K562 (cell line): ENCODE data around the gene SPDYA. TPM values are rescaled to one million over a fixed set of nuclear protein-coding genes. Genes with fewer than 3 reads are reported as not detected.

Experiments used
- ATAC-seq: fragments of 200-7000 bp; cut with Tn5 transposase; 3 replicates; pipeline ENCODE4 v1.9.1; 2020; ENCODE audit warnings: moderate library complexity
- BruUV-seq: library from RNA; stranded (reverse); fragments of 400-500 nt; replicated peaks from 2 replicates; lab custom pipeline; 2021; lab: Mats Ljungman, UMichigan
- CTCF ChIA-PET: fragments of 300-600 bp; formaldehyde crosslinking; extraction: SDS; loops from one replicate; lab custom pipeline; 2021; ENCODE audit warnings: low intra/inter-chr PET ratio; lab: Yijun Ruan, JAX
- POLR2A ChIA-PET: fragments of 300-600, 350-650 bp; sonication (Branson Sonifier 250); formaldehyde crosslinking; extraction: SDS; loops from one replicate; lab custom pipeline; 2021; ENCODE audit warnings: antibody characterized with exemption, inconsistent platforms; lab: Yijun Ruan, JAX
- DNase-seq, 4 experiments: peaks; one replicate each; pipeline versions ENCODE4 v3.0.0 to v3.0.0-alpha.2; 2011 to 2018; ENCODE audit warnings: low spot score in 3 of 4, mixed read lengths in 3 of 4; ENCODE audit errors: extremely low read depth in 1 of 4
- FAIRE-seq: peaks from 2 replicates; lab custom pipeline; 2011; peaks lifted over from hg19 to GRCh38; lab: Jason Lieb, UNC
- H2AFZ ChIP-seq: 2 replicates; pipeline ENCODE4 v1.6.0; 2011; ENCODE audit warnings: low read depth, low read length, control low read depth, inconsistent platforms
- H3K27ac ChIP-seq: fragments of 200-600 bp; 3 replicates; pipeline ENCODE4 v1.8.0; 2011; ENCODE audit warnings: low read depth, mild to moderate bottlenecking, control low read depth, inconsistent platforms, low read length, moderate library complexity, mixed read lengths; ENCODE audit errors: extremely low read depth
- H3K27me3 ChIP-seq, 2 experiments: fragments of 300-600 bp in 1 of 2; 2 replicates in 1 of 2; 3 replicates in 1 of 2; pipeline versions ENCODE4 v1.6.0 to v1.8.0; 2011; ENCODE audit warnings: inconsistent platforms in 2 of 2, low read length in 2 of 2, mild to moderate bottlenecking in 1 of 2, mixed read lengths in 1 of 2, moderate library complexity in 1 of 2; ENCODE audit not compliant: control insufficient read depth in 2 of 2, insufficient read depth in 2 of 2
- H3K36me3 ChIP-seq: fragments of 300-600 bp; 3 replicates; pipeline ENCODE4 v1.8.0; 2011; ENCODE audit warnings: mild to moderate bottlenecking, low read length, inconsistent platforms; ENCODE audit not compliant: control insufficient read depth, insufficient read depth
- H3K4me1 ChIP-seq, 2 experiments: fragments of 200-600 bp in 1 of 2; replicated peaks in 1 of 2; 2 replicates in 1 of 2; 3 replicates in 1 of 2; pipeline versions ENCODE4 v1.5.1 to v1.8.0; 2011; ENCODE audit warnings: inconsistent platforms in 2 of 2, low read length in 2 of 2, mild to moderate bottlenecking in 1 of 2, mixed read lengths in 1 of 2, moderate library complexity in 1 of 2; ENCODE audit not compliant: control insufficient read depth in 2 of 2, insufficient read depth in 2 of 2
- H3K4me2 ChIP-seq: 2 replicates; pipeline ENCODE4 v1.6.1; 2011; ENCODE audit warnings: low read length, control low read depth, inconsistent platforms, mixed read lengths; ENCODE audit not compliant: insufficient read depth
- H3K4me3 ChIP-seq: fragments of 200-600 bp; sonication (generic), shearing (Covaris generic); 2 replicates; pipeline ENCODE4 v1.5.1; 2016; ENCODE audit warnings: control low read depth, inconsistent platforms
- H3K79me2 ChIP-seq: fragments of 200-600 bp; 3 replicates; pipeline ENCODE4 v1.8.0; 2011; ENCODE audit warnings: low read length, inconsistent platforms; ENCODE audit not compliant: control insufficient read depth, insufficient read depth
- H3K9ac ChIP-seq, 2 experiments: 2 replicates each; pipeline versions ENCODE4 v1.6.0 to v1.6.1; 2011; ENCODE audit warnings: low read depth in 2 of 2, low read length in 2 of 2, control low read depth in 1 of 2, inconsistent platforms in 1 of 2, mild to moderate bottlenecking in 1 of 2, mixed read lengths in 1 of 2; ENCODE audit not compliant: insufficient read depth in 1 of 2
- H3K9me1 ChIP-seq: one replicate; pipeline ENCODE4 v1.6.0; 2011; ENCODE audit warnings: inconsistent platforms, mild to moderate bottlenecking, low read length, moderate library complexity; ENCODE audit not compliant: control insufficient read depth, insufficient read depth
- H3K9me3 ChIP-seq: replicated peaks from 2 replicates; pipeline ENCODE4 v1.5.1; 2011; ENCODE audit warnings: low read depth, low read length, inconsistent platforms; ENCODE audit not compliant: control insufficient read depth, insufficient read depth
- H4K20me1 ChIP-seq: replicated peaks from 2 replicates; pipeline ENCODE4 v1.6.1; 2011; ENCODE audit warnings: low read length, inconsistent platforms, mixed read lengths; ENCODE audit not compliant: control insufficient read depth, insufficient read depth
- CHD1 ChIP-seq: fragments of 200-600 bp; sonication (generic); IDR thresholded peaks from one replicate; pipeline ENCODE4 v1.6.1; 2012; ENCODE audit warnings: mild to moderate bottlenecking, moderate library complexity, low read length, inconsistent platforms
- KAT7 ChIP-seq: sonication (generic); formaldehyde crosslinking; IDR thresholded peaks from 2 replicates; pipeline ENCODE4 v1.8.0; 2022; ENCODE audit warnings: missing genetic modification reagents, mild to moderate bottlenecking, borderline replicate concordance
- LCOR ChIP-seq: sonication (generic); formaldehyde crosslinking; IDR thresholded peaks from 2 replicates; pipeline ENCODE4 v1.8.0; 2022; ENCODE audit warnings: mild to moderate bottlenecking, missing genetic modification reagents
- ZNF212 ChIP-seq: fragments of 450-650 bp; formaldehyde crosslinking; IDR thresholded peaks from 2 replicates; pipeline ENCODE4 v1.4.0; 2020; ENCODE audit warnings: mild to moderate bottlenecking
- WGBS: fragments of 100-300 bp; shearing (Covaris generic); methylation state at CpG from one replicate; pipeline ENCODE4 v1.1.6; 2016; ENCODE audit warnings: low coverage, mixed read lengths; ENCODE audit not compliant: insufficient coverage; ENCODE audit errors: missing lambda C conversion rate; 5-methylcytosine and 5-hydroxymethylcytosine counted together
- in situ Hi-C: fragments of 300-500 bp; cut with MboI; formaldehyde crosslinking; loops from 4 replicates; pipeline ENCODE4 v1.15.0; 2018; ENCODE audit warnings: inconsistent platforms, mixed read lengths
- intact Hi-C: fragments of 100-400 bp; cut with micrococcal nuclease; formaldehyde crosslinking; loops from 2 replicates; pipeline ENCODE4 v1.14.2; 2022
- polyA plus RNA-seq, 8 experiments: library from polyadenylated mRNA; depleted of rRNA in 4 of 8; stranded (reverse) in 5 of 8; unstranded in 3 of 8; fragments of >200 nt; fragmentation: Nextera tagmentation in 2 of 8; fragmentation: Illumina TruSeq in 1 of 8; extraction: Ambion mirVana in 2 of 8; extraction: Trizol in 1 of 8; gene quantifications; 2 replicates each; pipeline versions ENCODE4 v1.2.1 to v1.2.3, GENCODE V29; 2011 to 2014; ENCODE audit warnings: inconsistent platforms in 1 of 8, missing spikeins in 1 of 8
- total RNA-seq, 7 experiments: library from RNA; depleted of rRNA in 6 of 7; stranded (reverse); fragments of >200 nt in 6 of 7; fragmentation: Illumina TruSeq in 2 of 7; extraction: Trizol in 2 of 7; gene quantifications; 2 replicates each; pipeline versions ENCODE4 v1.2.1 to v1.2.3, GENCODE V29; 2011 to 2021; ENCODE audit warnings: low replicate concordance in 1 of 7
- TF ChIP-seq, protein P1 (sequence below), 2 experiments: fragments of 450-650 bp in 1 of 2; sonication (generic) in 1 of 2; formaldehyde crosslinking; conservative IDR thresholded peaks; 2 replicates each; pipeline versions ENCODE4 v1.4.0 to v1.8.1; 2020 to 2022; ENCODE audit warnings: mild to moderate bottlenecking in 1 of 2, missing genetic modification reagents in 1 of 2
- TF ChIP-seq, protein P2 (sequence below): sonication (generic); formaldehyde crosslinking; IDR thresholded peaks from 2 replicates; pipeline ENCODE4 v1.8.0; 2023; ENCODE audit warnings: mild to moderate bottlenecking, missing genetic modification reagents
- TF ChIP-seq, protein P3 (sequence below): sonication (generic); formaldehyde crosslinking; IDR thresholded peaks from 2 replicates; pipeline ENCODE4 v1.8.1; 2023; ENCODE audit warnings: mild to moderate bottlenecking, missing genetic modification reagents

Gene SPDYA
- total and polyA plus RNA-seq, 9 of the 15 experiments (the other 6 are each of a cell fraction or from before 2014, with no cell fraction given): 0.05 to 1.6 (median 0.30) TPM; not detected in 1

DNA sequence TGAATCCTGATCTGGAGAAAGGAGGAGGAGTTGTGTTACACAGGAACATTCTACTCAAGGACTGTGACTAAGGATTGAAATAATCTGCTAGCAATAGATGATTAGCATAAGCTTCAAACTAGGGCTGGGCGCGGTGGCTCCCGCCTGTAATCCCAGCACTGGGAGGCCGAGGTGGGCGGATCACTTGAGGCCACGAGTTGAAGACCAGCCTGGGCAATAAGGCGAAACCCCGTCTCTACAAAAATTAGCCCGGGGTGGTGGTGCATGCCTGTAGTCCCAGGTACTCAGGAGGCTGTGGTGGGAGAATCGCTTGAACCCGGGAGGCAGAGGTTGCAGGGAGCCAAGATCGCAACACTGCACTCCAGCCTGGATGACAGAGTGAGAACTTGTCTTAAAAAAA lies 58.0 kb downstream of the SPDYA start (continued):
- TF ChIP-seq, protein P1, sequence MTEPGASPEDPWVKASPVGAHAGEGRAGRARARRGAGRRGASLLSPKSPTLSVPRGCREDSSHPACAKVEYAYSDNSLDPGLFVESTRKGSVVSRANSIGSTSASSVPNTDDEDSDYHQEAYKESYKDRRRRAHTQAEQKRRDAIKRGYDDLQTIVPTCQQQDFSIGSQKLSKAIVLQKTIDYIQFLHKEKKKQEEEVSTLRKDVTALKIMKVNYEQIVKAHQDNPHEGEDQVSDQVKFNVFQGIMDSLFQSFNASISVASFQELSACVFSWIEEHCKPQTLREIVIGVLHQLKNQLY (CRISPR knock-in tag; conservative IDR thresholded peaks at IDR 0.05): no peak

DNA sequence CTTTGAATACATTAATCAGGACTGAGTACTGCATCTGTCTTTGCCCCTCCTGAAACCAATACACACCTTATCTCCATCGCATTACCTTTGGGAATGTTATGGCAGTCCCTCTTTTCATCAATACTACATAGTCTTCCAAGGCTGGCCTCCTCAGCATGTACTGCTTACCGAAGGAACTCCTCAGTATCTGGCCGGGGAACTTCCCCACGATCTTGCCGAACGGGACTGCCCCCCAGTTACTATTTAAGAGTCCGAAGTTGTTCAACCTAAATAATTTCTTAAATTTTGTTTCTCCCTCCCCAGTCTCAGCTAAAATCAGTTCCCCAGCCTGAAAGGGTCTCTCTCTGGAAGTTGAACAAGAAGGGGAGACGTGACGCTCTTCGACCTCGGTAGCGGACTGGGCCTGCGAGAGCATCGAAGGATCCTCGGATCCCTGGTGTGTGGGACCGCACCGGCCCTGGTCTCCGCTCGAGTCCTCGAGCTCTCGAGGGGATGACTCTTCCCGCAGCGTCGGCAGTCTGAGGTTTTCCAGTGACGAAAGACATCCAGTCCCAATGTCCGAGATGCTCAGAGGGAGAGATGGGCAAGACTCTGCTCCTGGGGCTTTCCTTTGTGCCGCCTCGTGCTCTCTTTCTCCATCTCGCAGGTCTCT lies 59.0 kb downstream of the SPDYA start:
- ATAC-seq (peak; percentile 45), FAIRE-seq (peak; percentile 23), DNase-seq (peak in 1 of 4 experiments; percentile 11)
- TF ChIP-seq LCOR (CRISPR knock-in tag): peak; percentile 43; the same call in 1 of the 2 replicates
- TF ChIP-seq ZNF212 (CRISPR knock-in tag): no peak
- TF ChIP-seq, protein P2, sequence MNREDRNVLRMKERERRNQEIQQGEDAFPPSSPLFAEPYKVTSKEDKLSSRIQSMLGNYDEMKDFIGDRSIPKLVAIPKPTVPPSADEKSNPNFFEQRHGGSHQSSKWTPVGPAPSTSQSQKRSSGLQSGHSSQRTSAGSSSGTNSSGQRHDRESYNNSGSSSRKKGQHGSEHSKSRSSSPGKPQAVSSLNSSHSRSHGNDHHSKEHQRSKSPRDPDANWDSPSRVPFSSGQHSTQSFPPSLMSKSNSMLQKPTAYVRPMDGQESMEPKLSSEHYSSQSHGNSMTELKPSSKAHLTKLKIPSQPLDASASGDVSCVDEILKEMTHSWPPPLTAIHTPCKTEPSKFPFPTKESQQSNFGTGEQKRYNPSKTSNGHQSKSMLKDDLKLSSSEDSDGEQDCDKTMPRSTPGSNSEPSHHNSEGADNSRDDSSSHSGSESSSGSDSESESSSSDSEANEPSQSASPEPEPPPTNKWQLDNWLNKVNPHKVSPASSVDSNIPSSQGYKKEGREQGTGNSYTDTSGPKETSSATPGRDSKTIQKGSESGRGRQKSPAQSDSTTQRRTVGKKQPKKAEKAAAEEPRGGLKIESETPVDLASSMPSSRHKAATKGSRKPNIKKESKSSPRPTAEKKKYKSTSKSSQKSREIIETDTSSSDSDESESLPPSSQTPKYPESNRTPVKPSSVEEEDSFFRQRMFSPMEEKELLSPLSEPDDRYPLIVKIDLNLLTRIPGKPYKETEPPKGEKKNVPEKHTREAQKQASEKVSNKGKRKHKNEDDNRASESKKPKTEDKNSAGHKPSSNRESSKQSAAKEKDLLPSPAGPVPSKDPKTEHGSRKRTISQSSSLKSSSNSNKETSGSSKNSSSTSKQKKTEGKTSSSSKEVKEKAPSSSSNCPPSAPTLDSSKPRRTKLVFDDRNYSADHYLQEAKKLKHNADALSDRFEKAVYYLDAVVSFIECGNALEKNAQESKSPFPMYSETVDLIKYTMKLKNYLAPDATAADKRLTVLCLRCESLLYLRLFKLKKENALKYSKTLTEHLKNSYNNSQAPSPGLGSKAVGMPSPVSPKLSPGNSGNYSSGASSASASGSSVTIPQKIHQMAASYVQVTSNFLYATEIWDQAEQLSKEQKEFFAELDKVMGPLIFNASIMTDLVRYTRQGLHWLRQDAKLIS (CRISPR knock-in tag): peak; percentile 85; the same call in 1 of the 2 replicates
- TF ChIP-seq, protein P3, sequence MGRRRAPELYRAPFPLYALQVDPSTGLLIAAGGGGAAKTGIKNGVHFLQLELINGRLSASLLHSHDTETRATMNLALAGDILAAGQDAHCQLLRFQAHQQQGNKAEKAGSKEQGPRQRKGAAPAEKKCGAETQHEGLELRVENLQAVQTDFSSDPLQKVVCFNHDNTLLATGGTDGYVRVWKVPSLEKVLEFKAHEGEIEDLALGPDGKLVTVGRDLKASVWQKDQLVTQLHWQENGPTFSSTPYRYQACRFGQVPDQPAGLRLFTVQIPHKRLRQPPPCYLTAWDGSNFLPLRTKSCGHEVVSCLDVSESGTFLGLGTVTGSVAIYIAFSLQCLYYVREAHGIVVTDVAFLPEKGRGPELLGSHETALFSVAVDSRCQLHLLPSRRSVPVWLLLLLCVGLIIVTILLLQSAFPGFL (CRISPR knock-in tag): 0 out of 2 replicates have a peak, but pooled peaks have one; percentile 23
- peak; percentile 71 for TF ChIP-seq CHD1
- peak; percentile 74; the same call in 1 of the 2 replicates for TF ChIP-seq KAT7 (CRISPR knock-in tag)
- peaks cover 54% of the 10 kb centered on the region for H3K79me2 ChIP-seq
- WGBS: under 1% methylated on average over 29 of the region's 29 CpGs
- H3K36me3 ChIP-seq: peaks cover 18% of the 10 kb centered on the region; the same call in 2 of the 3 replicates
- H3K4me2 ChIP-seq: peak overlapping the region; percentile 98
- ChIA-PET POLR2A (interaction anchor here (0.8 to 1.4 kb wide), 7 partner anchors 10 to 41 kb away, joined by 3 to 9 read pairs (median 5); partner anchors contain the start of gene WDR43), CTCF (no interaction called here)
- intact Hi-C loops (loop anchor here (2.0 kb wide), 1 partner anchor 25 kb away; the partner anchor contains the start of gene WDR43), in situ Hi-C loops (no loop called here)
- BruUV-seq: no TSS peak
- H3K27me3 ChIP-seq: no peaks in the 10 kb centered on the region
- no peaks in the 10 kb centered on the region for H3K9me1 ChIP-seq
- H4K20me1 ChIP-seq: no peaks in the 10 kb centered on the region
- no peaks in the 10 kb centered on the region for H3K9me3 ChIP-seq
- H3K9ac ChIP-seq: peak overlapping the region; percentile 90 to 98
- H3K4me1 ChIP-seq: peaks cover 4 to 12% of the 10 kb centered on the region in 2 experiments; a peak in 4 of 5 replicates
- peak overlapping the region; percentile 98 for H2AFZ ChIP-seq
- peak overlapping the region; percentile 93 for H3K27ac ChIP-seq
- H3K4me3 ChIP-seq: peak overlapping the region; percentile 94
